ENCODE data around the gene BRINP3. TPM values are rescaled to one million over a fixed set of nuclear protein-coding genes. Genes with fewer than 3 reads are reported as not detected.

The BRINP3 gene
- polyA plus RNA-seq, 4 donors = 2.4 to 7.2 (median 3.9) TPM

- no peak for DNase-seq (ENCODE audit: low read depth in 4 of 4, low spot score in 3 of 4)
Measured at GRCh38 chr1:190453550-190453949, 24.1 kb downstream of the BRINP3 start.

DNA sequence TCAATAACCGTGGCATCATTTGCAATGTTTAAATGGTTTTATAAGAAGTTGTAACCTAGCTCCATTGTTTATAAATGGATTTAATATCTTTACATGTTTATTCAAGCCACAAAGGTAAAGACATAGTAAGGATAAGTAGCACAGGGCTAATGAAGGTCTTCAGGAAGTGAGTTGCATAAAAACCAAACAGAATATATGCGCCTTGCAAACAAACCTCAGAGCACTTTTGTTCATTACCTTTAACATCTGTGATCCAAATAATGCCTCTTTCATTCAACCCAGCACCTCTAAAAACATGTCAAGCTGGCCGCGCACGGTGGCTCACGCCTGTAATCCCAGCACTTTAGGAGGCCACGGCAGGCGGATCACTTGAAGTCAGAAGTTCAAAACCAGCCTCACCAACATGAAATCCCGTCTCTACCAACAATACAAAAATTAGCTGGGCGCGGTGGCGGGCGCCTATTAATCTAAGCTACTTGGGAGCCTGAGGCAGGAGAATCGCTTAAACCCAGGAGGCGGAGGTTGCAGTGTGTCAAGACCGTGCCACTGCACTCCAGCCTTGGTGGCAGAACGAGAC lies 25.3 kb downstream of the BRINP3 start:
- DNase-seq (ENCODE audit: low read depth in 4 of 4, low spot score in 3 of 4) = no peak

- no peak for DNase-seq (ENCODE audit: low read depth in 4 of 4, low spot score in 3 of 4)
Measured at GRCh38 chr1:190444464-190444863, 33.2 kb downstream of the BRINP3 start.

GRCh38 chr1:190439447-190439846 lies 38.2 kb downstream of the BRINP3 start:
- DNase-seq (ENCODE audit: low read depth in 4 of 4, low spot score in 3 of 4) = no peak

DNA sequence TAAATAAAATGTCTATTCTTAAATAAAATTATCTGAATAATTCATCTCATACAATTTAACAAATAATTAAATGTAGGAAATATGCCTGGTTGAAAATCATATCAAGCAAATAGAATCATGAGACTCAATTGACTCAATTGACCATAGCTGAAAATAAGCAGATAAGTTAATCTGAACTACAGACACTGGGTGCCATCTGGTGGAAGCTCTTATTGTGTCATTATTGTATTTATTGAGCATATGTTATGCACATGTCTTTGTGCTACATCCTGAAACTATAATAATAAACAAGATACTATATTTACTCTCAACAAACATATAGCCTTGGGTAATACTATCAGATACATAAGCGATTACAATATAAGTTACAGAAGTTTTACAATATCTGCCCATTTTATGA lies 41.0 kb downstream of the BRINP3 start:
- DNase-seq (ENCODE audit: low read depth in 4 of 4, low spot score in 3 of 4) = no peak

GRCh38 chr1:190429932-190430331 lies 47.7 kb downstream of the BRINP3 start:
- no peak for DNase-seq (ENCODE audit: low read depth in 4 of 4, low spot score in 3 of 4)

DNA sequence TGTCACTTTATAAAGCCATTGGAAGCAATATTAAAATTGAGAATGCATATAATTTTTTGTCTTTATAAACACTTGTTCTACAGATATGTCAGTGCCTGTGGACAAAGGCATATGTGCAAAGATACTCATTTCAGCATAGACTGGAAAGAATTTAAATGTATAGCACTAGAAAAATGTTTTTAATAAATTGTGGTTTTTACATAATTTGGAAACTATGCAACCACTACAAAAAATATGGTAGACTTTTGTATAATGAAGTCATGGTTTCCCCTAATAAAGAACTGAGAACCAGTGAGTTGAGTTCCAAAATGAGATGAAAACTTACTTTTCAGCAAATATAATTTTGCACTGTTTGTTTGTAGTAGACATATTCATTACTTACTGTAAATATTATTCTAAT lies 48.5 kb downstream of the BRINP3 start:
- no peak for DNase-seq (ENCODE audit: low read depth in 4 of 4, low spot score in 3 of 4)

- no peak for DNase-seq (ENCODE audit: low read depth in 4 of 4, low spot score in 3 of 4)
Measured at GRCh38 chr1:190416239-190416638, 61.4 kb downstream of the BRINP3 start.

GRCh38 chr1:190413142-190413541 lies 64.5 kb downstream of the BRINP3 start:
- no peak for DNase-seq (ENCODE audit: low read depth in 4 of 4, low spot score in 3 of 4)

DNA sequence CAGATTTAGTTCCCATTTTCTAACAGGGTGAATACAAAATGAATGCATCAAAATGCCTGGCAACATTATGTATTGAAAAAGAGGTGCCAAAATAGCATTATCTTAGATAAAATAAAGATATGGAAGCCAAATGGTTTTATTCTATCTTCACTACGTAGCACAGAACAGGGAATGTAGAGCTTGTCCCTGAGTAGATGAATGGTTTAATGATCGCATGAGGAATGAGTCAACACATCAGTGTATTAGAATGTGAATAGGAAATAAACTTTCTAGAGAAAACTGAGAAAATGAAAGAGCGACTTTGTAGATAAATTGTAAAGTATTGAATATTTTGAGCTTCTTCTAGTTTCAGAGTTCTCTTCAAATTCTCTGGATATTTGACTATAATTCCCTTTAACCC lies 74.3 kb downstream of the BRINP3 start:
- no peak for DNase-seq (ENCODE audit: low read depth in 4 of 4, low spot score in 3 of 4)

- DNase-seq (ENCODE audit: low read depth in 4 of 4, low spot score in 3 of 4) = no peak
Measured at GRCh38 chr1:190399233-190399632, 78.4 kb downstream of the BRINP3 start.

DNA sequence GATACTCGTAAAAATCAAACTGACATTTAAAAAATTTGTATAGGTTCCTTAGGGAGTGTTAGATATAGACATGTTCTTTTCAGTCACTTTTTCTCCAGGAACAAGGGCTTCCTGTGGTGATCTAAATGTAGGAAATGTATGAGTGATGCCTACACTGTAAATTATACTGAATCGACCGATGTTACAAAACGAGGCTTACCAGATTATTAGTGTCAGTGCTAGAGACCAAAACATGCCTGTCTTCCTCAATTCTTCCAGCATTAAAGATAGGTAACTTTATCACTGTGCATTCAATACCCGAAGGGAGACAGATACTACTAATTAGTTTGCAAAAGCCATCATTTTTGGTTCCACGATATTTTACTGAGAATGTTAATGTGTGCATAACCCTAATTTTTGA lies 86.1 kb downstream of the BRINP3 start:
- no peak for DNase-seq (ENCODE audit: low read depth in 4 of 4, low spot score in 3 of 4)

DNA sequence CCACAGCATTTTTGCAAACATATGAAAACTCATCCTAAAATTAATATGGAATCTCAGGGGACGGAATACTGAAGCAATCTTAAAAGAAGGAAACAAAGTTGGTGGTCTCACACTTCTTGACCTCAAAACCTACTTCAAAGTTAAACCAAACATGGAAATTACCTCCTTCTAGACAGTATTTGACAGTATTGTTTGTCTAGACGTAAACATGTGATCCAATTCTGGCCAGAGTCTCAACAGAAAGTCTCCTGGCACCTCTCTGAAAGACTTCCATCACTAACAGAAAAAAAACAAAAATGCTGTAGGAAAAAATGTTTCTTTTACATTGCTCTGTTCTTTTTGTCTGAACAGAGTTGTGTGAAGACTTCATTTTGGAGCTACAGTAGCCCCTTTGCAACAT lies 99.7 kb downstream of the BRINP3 start:
- no peak for DNase-seq (ENCODE audit: low read depth in 4 of 4, low spot score in 3 of 4)

DNA sequence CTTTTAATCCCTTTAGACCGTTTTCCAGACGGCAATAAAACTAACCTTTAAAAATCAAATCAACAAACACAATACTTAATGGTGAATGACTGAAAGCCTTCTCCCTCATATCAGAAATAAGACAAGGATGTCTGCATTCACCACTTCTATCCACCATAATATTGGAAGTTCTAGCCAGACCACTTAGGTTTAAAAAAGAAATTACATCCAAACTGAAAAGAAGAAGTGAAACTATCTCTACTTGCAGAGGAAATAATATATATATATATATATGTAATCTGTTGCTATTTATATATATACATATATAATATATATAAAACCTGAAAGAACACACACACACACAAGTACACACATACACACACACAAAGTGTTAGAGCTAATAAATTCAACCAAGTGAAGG lies 100.4 kb downstream of the BRINP3 start:
- DNase-seq (ENCODE audit: low read depth in 4 of 4, low spot score in 3 of 4) = no peak

- no peak for DNase-seq (ENCODE audit: low read depth in 4 of 4, low spot score in 3 of 4)
Measured at GRCh38 chr1:190376044-190376443, 101.6 kb downstream of the BRINP3 start.

DNA sequence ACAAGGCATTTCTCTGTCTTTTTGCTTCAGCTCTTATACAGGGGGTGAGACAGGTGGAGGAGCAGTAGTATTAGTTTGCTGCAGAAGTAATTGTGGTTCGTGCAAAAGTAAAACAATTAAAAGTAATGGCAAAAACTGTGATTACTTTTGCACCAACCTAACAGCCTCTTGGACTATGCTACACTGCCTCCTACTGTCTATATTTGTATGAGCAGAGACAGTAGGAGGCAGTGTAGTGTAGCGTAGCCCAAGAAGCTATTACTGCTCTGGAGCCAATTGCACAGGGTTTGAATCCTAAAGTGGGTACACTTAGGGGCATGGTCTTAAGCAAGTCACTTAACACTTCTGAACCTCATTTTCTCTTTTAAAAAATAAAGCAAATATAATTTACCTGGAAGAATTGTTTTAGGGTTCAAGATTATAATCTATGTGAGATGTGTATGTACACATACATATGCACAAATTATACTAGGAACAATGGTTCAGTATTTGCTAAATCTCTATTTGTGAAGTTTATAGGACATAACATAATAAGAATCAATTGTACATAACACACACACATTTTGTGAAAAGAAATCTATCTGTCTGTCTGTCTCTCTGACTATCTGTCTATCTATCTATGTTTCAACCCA lies 103.8 kb downstream of the BRINP3 start:
- DNase-seq (ENCODE audit: low read depth in 4 of 4, low spot score in 3 of 4) = no peak

GRCh38 chr1:190367200-190367599 lies 110.5 kb downstream of the BRINP3 start:
- no peak for DNase-seq (ENCODE audit: low read depth in 4 of 4, low spot score in 3 of 4)

DNA sequence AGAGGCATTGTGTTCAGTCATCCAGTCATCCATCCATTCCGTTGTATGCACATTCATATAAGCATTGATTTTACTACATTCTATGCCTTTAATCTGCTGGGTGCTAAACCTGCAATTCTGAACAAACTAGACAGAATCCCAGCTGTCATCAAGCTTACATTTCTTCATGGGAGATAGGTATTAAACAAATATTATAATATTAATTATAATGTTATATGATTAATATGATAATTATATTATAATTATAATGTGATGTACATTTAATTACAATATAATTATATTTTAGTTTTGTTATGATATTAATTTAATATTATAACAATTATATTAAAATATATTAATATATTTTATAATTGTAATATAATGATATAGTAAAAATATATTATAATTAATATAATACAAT lies 112.4 kb downstream of the BRINP3 start:
- DNase-seq (ENCODE audit: low read depth in 4 of 4, low spot score in 3 of 4) = no peak

DNA sequence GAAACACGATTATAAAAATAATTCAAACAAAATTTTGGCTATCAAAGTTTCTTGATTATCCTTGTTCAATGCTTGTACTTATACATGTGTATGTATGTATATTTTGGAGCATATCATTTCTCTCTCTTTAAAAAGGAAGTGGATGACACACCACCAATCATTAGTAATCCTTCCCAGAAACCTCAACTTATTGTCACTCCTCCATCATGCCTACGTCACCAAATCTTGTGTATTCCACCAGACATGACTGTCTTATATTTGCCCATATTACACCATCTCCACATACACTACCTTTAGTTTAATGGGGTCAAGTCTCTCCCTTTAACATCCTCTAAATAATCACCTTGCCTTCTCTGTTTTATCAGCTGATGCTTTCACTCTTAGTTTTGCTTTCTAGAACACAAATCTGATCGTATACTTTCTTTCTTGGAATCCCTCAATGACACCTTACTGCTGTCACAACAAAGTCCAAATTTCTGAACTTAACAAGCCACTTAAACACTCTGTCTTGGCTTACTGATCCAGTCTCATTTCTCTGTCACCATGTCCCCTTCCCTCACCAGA lies 124.0 kb downstream of the BRINP3 start:
- DNase-seq (ENCODE audit: low read depth in 4 of 4, low spot score in 3 of 4) = no peak

DNA sequence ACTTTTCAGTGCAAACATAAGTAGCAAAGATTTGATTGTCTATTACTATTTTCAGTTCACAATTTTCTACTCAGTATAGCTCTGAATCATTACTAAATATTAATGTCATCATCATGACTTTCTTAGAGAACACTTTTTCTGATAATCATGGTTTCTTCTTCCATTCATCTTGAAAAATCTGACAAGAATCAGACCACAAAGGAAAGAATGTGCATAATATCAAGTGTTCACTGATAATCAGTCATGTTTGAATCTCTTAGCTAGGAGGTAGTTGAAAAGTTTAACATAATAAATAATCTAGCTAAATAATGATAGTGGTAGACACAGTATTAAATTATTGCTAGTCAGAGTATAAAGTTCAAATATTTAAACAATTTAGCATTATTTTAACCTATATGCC lies 133.2 kb downstream of the BRINP3 start:
- no peak for DNase-seq (ENCODE audit: low read depth in 4 of 4, low spot score in 3 of 4)

DNA sequence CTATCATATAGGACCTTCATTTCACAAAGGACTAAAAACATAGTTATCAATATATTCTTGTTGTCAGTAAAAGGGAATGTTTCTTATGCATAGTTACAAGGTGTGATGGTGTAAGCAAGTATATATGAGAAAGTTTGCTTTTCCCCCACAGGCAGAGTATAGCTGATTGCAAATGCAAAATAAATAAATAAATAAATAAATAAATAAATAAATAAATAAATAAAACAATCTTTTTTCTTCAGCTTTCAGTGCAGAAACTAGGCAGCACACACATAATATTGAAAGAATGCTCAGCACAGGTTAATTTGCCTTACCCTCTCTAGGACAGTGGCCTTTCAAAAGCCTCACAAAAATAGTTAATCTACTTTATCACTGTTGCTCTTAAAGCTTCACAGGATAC lies 138.8 kb downstream of the BRINP3 start:
- DNase-seq (ENCODE audit: low read depth in 4 of 4, low spot score in 3 of 4) = no peak

- no peak for DNase-seq (ENCODE audit: low read depth in 4 of 4, low spot score in 3 of 4)
Measured at GRCh38 chr1:190328871-190329270, 148.8 kb downstream of the BRINP3 start.

GRCh38 chr1:190328361-190328760 lies 149.3 kb downstream of the BRINP3 start:
- DNase-seq (ENCODE audit: low read depth in 4 of 4, low spot score in 3 of 4) = no peak

Data from left renal pelvis (tissue), 4 donors.